ENCODE measurements around the gene ABHD3.

DNA sequence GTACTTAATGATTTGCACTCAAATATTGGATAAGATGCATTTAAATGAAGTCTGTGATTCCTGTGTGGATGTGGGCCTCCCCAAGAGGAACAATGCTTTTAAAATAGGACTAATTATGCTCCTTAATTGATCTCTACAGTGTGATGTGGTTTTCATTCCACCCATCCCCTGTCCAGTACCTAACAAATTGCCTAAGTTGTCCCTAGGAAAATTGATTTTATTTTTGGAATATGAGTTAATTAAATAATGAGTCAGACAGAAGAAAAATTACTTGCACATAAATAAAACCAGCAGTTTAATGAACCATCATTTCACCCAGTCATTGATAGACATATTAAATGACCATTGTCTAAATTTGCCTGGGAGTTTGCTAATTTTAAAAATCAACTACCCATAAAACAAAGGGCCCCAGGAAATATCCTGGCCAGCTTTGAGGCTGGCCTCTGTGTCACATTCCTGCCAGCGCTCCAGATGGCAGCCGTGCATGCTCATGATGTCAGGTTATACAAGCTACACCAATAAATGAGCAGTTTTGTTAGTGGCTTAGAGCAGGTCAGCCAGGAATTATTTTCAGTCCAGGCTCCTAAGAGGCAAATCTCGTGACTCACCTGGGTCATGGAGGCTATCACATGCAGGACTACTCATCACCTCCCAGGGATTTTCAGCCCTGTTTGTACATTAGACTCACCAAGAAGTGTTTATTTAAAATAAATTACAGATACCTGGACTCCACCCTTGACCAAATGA is 31.9 kb downstream of the ABHD3 start:
- TF ChIP-seq, protein P1, sequence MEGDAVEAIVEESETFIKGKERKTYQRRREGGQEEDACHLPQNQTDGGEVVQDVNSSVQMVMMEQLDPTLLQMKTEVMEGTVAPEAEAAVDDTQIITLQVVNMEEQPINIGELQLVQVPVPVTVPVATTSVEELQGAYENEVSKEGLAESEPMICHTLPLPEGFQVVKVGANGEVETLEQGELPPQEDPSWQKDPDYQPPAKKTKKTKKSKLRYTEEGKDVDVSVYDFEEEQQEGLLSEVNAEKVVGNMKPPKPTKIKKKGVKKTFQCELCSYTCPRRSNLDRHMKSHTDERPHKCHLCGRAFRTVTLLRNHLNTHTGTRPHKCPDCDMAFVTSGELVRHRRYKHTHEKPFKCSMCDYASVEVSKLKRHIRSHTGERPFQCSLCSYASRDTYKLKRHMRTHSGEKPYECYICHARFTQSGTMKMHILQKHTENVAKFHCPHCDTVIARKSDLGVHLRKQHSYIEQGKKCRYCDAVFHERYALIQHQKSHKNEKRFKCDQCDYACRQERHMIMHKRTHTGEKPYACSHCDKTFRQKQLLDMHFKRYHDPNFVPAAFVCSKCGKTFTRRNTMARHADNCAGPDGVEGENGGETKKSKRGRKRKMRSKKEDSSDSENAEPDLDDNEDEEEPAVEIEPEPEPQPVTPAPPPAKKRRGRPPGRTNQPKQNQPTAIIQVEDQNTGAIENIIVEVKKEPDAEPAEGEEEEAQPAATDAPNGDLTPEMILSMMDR (optimal IDR thresholded peaks at IDR 0.05 in 1 of 3, IDR thresholded peaks at IDR 0.05 in 1 of 3, conservative IDR thresholded peaks at IDR 0.05 in 1 of 3; ENCODE audit: extremely low read depth in 1 of 3, insufficient read depth in 2 of 3, low read length in 3 of 3) = no peak
- no peak for TF ChIP-seq EZH2 (IDR thresholded peaks at IDR 0.05; ENCODE audit: low read length)
